Measurements from ENCODE around the gene USF1. TPM values are rescaled to one million over a fixed set of nuclear protein-coding genes. Genes with fewer than 3 reads are reported as not detected.
A peak's percentile ranks its signal among the peaks of the same experiment; 100 is the strongest.

Gene USF1
- total RNA-seq, 1 donor from 2014 or later = 58.4 TPM

DNA sequence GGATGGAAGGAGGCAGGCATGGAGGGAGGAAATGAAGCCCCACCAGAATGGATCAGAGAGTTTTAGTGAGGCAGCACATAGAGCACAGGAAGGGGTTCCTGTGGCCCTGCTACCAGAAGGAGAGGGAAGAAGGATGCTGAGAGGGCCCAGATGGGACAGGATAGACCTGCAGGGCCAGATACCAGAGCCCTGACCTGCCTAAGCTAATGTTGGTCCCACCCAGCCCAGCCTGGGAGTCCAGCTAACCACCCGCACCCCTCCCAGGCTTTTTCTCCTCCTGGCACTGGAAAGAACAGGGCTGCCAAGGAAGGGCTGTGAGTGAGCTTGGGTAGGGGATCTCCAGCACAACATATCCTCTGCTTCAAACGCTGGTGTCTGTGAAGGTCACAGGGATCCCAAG, 36.7 kb upstream of the USF1 start:
- Histone ChIP-seq H3K4me3 (ENCODE audit: low read depth, low read length) (no peak overlapping the region), H3K36me3 (ENCODE audit: control insufficient read depth, insufficient read depth, low read length) (no peaks in the 10 kb centered on the region), H3K27me3 (ENCODE audit: control insufficient read depth, insufficient read depth, low read length) (no peaks in the 10 kb centered on the region)
- DNase-seq (ENCODE audit: low read depth) (peak; percentile 33), FAIRE-seq (no peak)
- TF ChIP-seq, protein P1, sequence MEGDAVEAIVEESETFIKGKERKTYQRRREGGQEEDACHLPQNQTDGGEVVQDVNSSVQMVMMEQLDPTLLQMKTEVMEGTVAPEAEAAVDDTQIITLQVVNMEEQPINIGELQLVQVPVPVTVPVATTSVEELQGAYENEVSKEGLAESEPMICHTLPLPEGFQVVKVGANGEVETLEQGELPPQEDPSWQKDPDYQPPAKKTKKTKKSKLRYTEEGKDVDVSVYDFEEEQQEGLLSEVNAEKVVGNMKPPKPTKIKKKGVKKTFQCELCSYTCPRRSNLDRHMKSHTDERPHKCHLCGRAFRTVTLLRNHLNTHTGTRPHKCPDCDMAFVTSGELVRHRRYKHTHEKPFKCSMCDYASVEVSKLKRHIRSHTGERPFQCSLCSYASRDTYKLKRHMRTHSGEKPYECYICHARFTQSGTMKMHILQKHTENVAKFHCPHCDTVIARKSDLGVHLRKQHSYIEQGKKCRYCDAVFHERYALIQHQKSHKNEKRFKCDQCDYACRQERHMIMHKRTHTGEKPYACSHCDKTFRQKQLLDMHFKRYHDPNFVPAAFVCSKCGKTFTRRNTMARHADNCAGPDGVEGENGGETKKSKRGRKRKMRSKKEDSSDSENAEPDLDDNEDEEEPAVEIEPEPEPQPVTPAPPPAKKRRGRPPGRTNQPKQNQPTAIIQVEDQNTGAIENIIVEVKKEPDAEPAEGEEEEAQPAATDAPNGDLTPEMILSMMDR (IDR thresholded peaks at IDR 0.05; ENCODE audit: insufficient read depth, low read length, severe bottlenecking) = no peak

DNA sequence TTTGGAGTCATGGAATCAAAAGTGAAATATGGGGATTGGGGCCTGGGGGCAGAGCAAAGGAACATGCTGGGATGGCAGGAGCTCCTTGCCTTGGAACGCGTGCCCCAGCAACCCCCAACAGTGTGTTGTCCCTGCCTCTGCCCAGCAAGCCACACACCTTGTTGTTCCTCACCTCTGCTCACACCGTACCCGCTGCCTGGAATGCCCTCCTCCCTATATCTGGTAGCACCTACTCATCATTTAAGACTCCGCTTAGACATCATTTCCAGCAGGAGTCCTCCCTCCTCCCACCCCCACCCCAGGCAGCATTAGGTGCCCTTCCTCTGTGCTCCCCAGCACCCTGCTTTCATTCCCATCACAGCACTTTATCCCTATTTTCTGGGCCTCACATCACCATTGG, 35.7 kb upstream of the USF1 start:
- H3K27me3 ChIP-seq (ENCODE audit: control insufficient read depth, insufficient read depth, low read length) = no peaks in the 10 kb centered on the region
- DNase-seq (ENCODE audit: low read depth) (no peak), FAIRE-seq (no peak)
- TF ChIP-seq, protein P1 (IDR thresholded peaks at IDR 0.05; ENCODE audit: insufficient read depth, low read length, severe bottlenecking) = no peak
- peaks cover 4% of the 10 kb centered on the region for H3K36me3 ChIP-seq (ENCODE audit: control insufficient read depth, insufficient read depth, low read length)
- no peak overlapping the region for H3K4me3 ChIP-seq (ENCODE audit: low read depth, low read length)

DNA sequence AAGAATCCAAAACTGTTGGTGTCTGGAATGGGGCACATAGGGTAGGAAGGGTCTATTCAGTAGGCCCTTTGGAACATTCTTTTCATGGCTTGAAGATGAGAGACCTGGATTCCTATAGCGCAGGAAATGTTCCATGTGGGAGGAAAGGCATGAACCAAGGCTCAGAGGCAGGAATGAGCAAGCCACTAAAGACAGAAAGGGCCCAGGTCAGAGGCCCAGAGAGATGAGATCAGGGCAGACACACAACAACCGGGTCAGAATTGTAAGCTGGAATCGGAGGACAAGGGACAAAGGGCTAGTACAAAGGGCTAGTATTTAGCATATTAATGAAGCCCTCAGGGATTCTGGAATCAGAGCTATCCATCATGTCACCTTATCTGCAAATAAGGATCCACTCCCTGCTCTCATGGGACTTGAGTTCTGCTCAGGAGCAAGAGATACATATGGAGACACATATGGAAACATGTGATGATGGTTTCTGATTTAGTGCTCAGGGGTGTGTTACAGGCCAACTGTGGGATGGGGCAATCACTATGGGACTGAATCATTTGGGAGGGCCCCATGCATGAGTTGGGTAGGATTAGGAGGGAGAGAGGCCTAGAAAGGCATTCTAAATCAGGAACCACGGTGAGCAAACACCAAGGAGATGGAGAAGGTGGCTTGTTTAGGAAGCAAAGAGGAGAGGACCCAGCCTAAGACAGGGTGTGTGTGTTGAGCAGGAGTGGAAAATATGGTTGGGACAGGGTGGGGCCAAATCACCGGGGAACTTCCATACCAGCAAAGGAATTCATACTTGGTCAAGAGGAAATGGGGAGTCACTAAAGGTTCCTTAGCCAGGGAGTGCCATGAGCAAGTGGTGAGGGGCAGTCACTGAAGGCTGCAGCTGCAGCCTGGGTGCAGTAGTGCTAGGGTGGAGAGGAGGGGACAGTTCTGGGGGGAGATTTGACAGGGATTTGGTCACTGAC, 34.9 kb upstream of the USF1 start:
- Histone ChIP-seq H3K4me3 (ENCODE audit: low read depth, low read length) (no peak overlapping the region), H3K36me3 (ENCODE audit: control insufficient read depth, insufficient read depth, low read length) (peaks cover 4% of the 10 kb centered on the region), H3K27me3 (ENCODE audit: control insufficient read depth, insufficient read depth, low read length) (no peaks in the 10 kb centered on the region)
- TF ChIP-seq, protein P1 (IDR thresholded peaks at IDR 0.05; ENCODE audit: insufficient read depth, low read length, severe bottlenecking) = no peak
- peak; percentile 82 for DNase-seq (ENCODE audit: low read depth)
- FAIRE-seq = peak; percentile 79

DNA sequence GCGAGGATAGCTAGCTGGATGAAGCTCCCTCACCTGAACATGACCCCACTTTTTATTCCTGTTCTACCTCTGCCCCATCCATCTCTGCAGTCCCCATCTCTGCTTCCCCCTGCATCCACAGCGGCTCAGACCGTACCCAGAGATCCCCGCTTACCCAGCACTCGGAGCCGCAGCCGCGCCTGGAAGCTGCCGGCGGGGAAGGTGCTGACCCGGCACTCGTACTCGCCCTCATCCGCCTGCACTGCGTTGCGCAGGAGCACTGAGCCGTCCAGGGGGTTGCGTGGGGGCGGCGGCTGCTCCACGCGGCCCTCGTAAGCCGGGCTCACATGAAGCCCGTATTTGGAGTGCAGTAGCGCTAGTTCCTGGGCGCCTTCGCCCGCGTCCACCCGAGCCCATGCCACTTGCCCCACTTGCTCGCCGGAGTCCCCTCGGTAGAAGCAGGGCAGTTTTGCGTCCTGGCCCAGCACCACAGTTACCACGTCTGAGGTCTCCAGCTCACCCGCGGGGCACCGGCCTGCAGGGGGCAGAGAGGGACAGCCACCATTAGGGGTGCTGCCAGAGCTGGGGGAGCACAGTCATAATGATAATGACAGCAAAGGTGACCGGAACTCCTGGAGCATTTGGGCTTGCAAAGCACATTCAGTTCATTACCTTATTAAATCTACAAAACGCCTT, 33.8 kb upstream of the USF1 start:
- TF ChIP-seq, protein P1 (IDR thresholded peaks at IDR 0.05; ENCODE audit: insufficient read depth, low read length, severe bottlenecking) = no peak
- peaks cover 4% of the 10 kb centered on the region for H3K36me3 ChIP-seq (ENCODE audit: control insufficient read depth, insufficient read depth, low read length)
- FAIRE-seq (no peak), DNase-seq (ENCODE audit: low read depth) (no peak)
- no peaks in the 10 kb centered on the region for H3K27me3 ChIP-seq (ENCODE audit: control insufficient read depth, insufficient read depth, low read length)
- H3K4me3 ChIP-seq (ENCODE audit: low read depth, low read length) = no peak overlapping the region

DNA sequence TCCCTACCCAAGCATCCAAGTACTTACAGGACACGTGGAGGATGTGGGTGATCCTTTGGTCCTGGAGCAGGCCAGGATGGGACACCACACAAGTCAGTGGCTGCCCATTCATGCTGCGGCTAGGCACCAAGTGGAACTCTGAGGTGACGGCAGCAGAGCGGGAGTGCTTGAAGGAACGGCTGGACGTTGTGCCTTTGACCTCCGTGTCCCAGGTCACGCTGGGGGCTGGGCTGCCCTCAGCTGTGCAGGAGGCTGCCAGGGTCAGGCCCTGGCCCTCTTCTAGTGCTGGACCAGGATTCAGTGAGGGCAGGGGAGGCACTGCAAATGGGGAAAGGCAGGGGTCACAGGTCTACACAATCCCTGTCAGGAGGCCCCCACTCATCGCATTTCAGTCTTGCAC, 31.6 kb upstream of the USF1 start:
- H3K27me3 ChIP-seq (ENCODE audit: control insufficient read depth, insufficient read depth, low read length) = no peaks in the 10 kb centered on the region

More for the DNA sequence above, 31.6 kb upstream of the USF1 start:
- peaks cover 11% of the 10 kb centered on the region for H3K36me3 ChIP-seq (ENCODE audit: control insufficient read depth, insufficient read depth, low read length)
- FAIRE-seq (peak; percentile 64), DNase-seq (ENCODE audit: low read depth) (no peak)
- H3K4me3 ChIP-seq (ENCODE audit: low read depth, low read length) = no peak overlapping the region
- TF ChIP-seq, protein P1 (IDR thresholded peaks at IDR 0.05; ENCODE audit: insufficient read depth, low read length, severe bottlenecking) = no peak

All from bronchial epithelial cell (primary cell).